HG02870 (cell line): Measurements from ENCODE around the gene ARHGDIG.
"Not testable (repeated sequence)": the region's sequence is repeated elsewhere in the genome, so short reads cannot be mapped to it uniquely, and the experiment has no call there.

Source experiments
- ATAC-seq: cut with Tn5 transposase; IDR thresholded peaks from one replicate; pipeline ENCODE4 v1.9.1; 2021; ENCODE audit warnings: mild to moderate bottlenecking, moderate library complexity; ENCODE audit not compliant: unreplicated experiment

Gene ARHGDIG

GRCh38 chr16:280552-280951, at the start of gene ARHGDIG:
TSS of gene ARHGDIG (plus strand) at chr16:280591. CDS start at chr16:280681, 90 bp downstream.
- ATAC-seq = no peak

GRCh38 chr16:230949-231348, 49.4 kb upstream of the ARHGDIG start:
- no peak for ATAC-seq

GRCh38 chr16:234468-235305, 45.7 kb upstream of the ARHGDIG start, which contains the start of gene FAM234A:
TSS of gene FAM234A (plus strand) at chr16:234821. CDS start at chr16:254414, 19,593 bp downstream.
- ATAC-seq = peak; percentile 82

DNA sequence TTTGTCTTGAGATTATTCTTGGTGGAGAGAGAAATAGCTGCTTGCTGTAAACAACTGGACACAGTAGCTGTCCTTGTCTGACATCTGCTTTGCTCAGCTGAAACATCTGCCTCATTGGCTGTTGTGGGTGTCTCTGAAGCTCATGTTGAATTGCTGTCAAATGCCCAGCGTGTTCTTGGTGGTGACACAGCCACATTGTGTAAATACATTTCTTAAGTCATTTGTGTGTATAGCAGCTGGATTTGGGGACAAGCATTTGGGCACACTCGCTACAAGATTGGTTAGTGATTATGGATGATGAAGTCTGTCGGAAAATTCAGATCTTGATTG, 40.5 kb upstream of the ARHGDIG start:
- no peak for ATAC-seq

DNA sequence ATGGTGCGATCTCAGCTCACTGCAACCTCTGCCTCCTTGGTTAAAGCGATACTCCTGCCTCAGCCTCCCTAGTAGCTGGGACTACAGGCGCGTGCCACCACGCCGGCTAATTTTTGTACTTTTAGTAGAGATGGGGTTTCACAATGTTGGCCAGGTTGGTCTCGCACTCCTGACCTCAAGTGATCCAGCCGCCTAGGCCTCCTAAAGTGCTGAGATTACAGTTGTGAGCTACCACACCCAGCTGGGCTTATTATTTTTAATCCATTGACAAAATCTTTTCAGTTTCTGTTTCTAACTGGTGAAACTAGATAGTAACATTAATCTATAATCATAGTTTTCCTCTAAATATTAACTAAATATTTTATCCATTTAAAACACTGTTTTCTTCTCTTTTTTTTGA, 39.8 kb upstream of the ARHGDIG start:
- ATAC-seq = no peak

DNA sequence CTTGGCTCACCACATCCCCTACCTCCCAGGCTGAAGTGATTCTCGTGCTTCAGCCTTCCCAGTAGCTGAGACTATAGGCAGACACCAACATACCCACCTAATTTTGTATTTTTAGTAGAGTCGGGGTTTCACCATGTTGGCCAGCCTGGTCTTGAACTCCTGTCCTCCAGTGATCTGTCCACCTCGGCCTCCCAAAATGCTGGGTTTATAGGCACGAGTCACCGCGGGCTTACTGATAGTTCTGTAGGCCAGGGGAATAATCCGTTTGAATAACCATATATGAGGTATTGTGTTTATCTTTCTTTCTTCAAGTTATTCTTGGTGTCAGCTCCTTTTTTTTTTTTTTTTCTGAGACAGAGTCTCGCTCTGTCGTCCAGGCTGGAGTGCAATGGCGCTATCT, 38.1 kb upstream of the ARHGDIG start:
- ATAC-seq = no peak

DNA sequence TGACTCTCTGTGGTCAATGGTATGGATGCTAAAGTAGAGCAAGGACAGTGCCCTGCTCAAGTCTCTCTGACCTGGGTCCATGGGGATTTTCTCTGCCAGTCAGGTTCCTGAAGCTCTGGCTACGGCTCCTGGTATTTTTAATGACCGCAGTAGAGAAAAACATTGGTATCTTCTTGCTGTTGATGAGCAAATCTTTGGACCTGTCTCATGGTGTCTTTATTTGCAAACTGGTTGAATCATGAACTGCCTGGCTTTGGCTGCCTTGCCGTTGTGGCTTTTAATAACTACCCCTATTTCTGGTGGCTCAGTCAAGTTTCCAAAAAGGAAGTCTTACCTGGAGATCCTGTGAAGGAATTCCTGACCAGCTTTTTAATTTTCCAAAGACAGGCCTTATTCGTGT, 37.0 kb upstream of the ARHGDIG start:
- no peak for ATAC-seq

- no peak for ATAC-seq
Observed at GRCh38 chr16:245105-245504, 35.3 kb upstream of the ARHGDIG start.

DNA sequence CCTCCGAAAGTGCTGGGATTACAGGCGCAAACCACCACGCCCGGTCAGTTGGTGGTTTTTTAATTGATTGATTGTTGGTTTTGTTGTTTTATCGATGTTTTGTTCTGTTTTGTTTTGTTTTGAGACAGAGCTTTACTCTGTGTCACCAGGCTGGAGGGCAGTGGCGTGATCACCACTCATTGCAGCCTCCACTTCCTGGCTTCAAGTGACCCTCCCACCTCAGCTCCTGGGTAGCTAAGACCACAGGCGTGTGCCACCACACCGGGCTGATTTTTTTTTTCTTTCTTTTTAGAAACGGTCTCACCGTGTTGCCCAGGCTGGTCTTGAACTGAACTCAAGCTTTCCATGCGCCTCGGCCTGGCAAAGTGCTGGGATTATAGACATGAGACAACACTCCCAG, 33.4 kb upstream of the ARHGDIG start:
- no peak for ATAC-seq

DNA sequence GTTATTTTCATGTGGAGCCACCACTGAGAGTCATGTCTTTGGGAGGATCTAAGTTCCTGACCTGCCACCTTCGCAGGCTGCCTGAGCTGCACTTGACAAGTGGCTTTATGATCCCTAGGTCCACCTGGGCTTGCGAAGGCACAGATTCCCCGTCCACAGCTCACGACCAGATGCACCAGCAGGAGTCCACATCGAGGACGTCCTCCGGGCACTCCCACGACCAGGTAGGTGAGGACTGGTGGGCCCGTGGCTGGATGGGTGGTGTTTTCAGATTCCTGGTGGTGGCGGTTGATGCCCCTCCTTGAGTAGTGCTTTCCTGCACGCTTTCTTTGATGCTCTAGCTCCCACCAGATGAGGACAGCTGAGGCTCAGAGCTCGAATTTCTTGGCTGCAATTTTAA, 31.0 kb upstream of the ARHGDIG start:
- no peak for ATAC-seq

DNA sequence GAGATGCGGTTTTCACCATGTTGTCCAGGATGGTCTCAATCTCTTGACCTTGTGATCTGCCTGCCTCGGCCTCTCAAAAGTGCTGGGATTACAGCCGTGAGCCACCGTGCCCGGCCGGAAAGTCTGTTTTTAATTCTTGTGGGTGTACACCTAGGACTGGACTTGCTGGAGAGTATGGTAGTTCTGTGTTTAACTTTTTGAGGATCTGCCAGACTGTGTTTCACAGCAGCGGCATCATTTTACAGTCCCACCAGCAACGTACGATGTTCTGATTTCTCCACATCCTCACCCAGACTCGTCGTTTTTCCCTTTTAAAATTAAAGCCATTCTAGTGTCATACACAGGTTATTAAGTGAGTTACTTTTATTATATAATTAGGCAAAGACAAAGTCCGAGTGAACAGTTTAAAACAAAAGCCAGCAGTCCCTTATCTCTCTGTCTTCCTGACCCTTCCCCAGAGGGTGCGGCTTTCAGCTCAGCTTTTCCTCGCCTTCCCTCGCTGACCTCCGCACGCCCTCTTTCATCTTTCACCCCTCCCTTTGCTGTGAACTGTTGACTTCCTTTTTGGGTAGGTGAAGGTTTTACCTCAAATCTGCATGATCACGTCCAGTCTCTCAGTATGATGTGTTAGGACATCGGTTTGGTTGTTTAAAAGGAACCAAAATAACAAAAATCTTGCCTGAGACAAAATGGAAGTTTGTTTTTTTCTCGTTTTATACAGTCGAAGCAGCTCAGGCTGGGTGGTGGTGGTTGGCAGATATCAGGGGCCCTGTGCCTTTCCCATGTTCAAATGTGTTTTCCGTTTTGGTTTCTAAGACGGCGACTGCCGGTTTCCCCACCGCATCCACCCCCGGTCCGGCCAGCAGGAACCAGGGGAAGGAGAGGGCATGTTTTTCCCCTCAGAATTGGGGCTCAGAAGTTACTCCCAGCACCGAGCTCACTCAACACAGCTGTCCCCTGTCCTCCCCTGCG, 27.7 kb upstream of the ARHGDIG start:
- ATAC-seq = no peak

- no peak for ATAC-seq
Observed at GRCh38 chr16:253833-254232, 26.6 kb upstream of the ARHGDIG start.

GRCh38 chr16:254461-254860, 25.9 kb upstream of the ARHGDIG start:
- ATAC-seq = no peak

DNA sequence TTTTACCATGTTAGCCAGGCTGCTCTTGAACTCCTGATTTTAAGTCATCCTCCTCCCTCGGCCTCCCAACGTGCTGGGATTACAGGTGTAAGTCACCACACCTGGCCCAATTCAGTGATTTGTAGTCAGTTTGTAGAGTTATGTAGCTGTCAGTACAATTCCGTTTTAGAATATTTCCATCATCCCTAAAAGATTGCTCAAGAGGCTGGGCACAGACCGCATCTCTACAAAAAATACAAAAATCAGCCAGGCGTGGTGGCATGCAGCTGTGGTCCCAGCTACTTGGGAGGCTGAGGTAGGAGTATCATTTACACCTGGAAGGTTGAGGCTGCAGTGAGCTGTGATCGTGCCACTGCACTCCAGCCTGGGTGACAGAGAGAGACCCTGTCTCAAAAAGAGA, 25.2 kb upstream of the ARHGDIG start:
- no peak for ATAC-seq

DNA sequence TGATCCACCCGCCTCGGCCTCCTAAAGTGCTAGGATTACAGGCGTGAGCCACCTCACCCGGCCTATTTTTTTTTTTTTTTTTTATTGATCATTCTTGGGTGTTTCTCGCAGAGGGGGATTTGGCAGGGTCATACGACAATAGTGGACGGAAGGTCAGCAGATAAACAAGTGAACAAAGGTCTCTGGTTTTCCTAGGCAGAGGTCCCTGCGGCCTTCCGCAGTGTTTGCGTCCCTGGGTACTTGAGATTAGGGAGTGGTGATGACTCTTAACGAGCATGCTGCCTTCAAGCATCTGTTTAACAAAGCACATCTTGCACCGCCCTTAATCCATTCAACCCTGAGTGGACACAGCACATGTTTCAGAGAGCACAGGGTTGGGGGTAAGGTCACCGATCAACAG, 22.3 kb upstream of the ARHGDIG start:
- not testable (repeated sequence) for ATAC-seq

DNA sequence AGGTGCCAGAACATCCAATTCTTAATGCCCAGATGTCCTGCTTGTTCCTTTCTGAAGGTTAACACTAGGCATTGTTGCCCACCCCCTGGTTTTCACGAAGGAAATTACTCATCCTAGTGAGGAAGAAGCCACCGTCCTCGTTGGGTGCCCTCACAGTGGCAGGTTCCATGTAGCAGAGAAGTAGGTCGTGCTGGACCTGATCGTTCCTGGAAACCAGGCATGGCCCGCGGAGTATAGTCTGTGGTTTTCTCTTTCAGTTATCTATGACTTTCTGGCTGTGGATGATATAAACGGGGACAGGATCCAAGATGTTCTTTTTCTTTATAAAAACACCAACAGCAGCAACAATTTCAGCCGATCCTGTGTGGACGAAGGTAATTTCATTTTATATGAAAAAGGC, 21.2 kb upstream of the ARHGDIG start:
- no peak for ATAC-seq

- no peak for ATAC-seq
Observed at GRCh38 chr16:259814-260253, 20.6 kb upstream of the ARHGDIG start.

GRCh38 chr16:260326-260725, 20.1 kb upstream of the ARHGDIG start:
- no peak for ATAC-seq

DNA sequence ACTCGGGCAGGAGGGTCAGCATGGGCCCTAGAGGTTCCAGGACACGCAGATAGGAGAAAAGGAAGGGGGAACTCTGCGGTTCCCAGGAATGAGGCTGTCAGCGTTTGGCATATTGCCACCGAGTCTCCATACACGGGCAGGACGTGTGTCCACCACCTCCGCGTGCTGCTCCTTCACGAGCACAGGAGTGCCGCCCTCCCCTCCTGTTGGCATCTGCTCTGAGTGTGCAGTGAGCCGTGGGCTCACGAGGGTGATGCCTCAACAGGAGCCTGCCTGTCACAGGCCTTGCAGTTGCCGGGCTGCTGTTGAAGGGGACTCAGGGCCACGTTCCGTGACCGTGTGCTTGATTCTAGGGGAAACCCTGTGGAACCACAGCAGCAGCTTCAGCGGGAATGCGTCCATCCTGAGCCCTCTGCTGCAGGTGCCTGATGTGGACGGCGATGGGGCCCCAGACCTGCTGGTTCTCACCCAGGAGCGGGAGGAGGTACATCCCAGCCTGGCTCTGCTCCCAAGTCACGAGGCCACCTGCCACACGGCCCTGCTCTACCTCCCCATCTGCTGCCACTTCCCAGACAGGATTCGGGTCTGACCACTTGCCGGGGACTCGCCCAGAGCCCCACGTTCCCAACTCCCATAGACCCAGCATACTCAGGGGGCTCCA, 19.2 kb upstream of the ARHGDIG start:
- no peak for ATAC-seq

GRCh38 chr16:262121-262745, 18.2 kb upstream of the ARHGDIG start:
- no peak for ATAC-seq
